Activated T-helper 17 cell treated with anti-CD3 and anti-CD28 coated beads, Interleukin-2, amount 50 U/mL, for 72 hours (primary cell): ENCODE results near the gene KIF5A. TPM values are rescaled to one million over a fixed set of nuclear protein-coding genes. Genes with fewer than 3 reads are reported as not detected.

Source experiments
- ATAC-seq: fragments of 150-1000 bp; cut with Tn5 transposase; replicated peaks from 2 replicates; pipeline ENCODE4 v1.10.0; 2021; ENCODE audit warnings: mild to moderate bottlenecking, moderate library complexity
- H3K27ac Mint-ChIP-seq: one replicate; pipeline ENCODE4 v1.8.0; 2022; ENCODE audit warnings: mixed read lengths
- H3K27me3 Mint-ChIP-seq: one replicate; pipeline ENCODE4 v1.8.0; 2022; ENCODE audit warnings: mixed read lengths
- H3K36me3 Mint-ChIP-seq: one replicate; pipeline ENCODE4 v1.8.0; 2022; ENCODE audit warnings: low read depth, mild to moderate bottlenecking, mixed read lengths
- H3K4me1 Mint-ChIP-seq: one replicate; pipeline ENCODE4 v1.8.0; 2022; ENCODE audit warnings: mixed read lengths
- H3K4me3 Mint-ChIP-seq: one replicate; pipeline ENCODE4 v1.8.0; 2022; ENCODE audit warnings: mild to moderate bottlenecking, mixed read lengths
- H3K9me3 Mint-ChIP-seq: one replicate; pipeline ENCODE4 v1.8.0; 2022; ENCODE audit warnings: mixed read lengths
- total RNA-seq, 2 donors: library from RNA; stranded (reverse); gene quantifications; one replicate each; pipeline ENCODE4 v1.2.3, GENCODE V29; 2022

KIF5A gene
- total RNA-seq, 2 donors from 2014 or later: 2.0 to 3.0 TPM

- Mint-ChIP-seq H3K4me1 (peaks cover 9% of the 10 kb centered on the region), H3K27ac (peak overlapping the region; percentile 43), H3K9me3 (no peaks in the 10 kb centered on the region), H3K4me3 (no peak overlapping the region), H3K36me3 (peaks cover 92% of the 10 kb centered on the region), H3K27me3 (no peaks in the 10 kb centered on the region)
- ATAC-seq: no peak
These were observed 13.3 kb upstream of the KIF5A start for GRCh38 chr12:57536597-57536942.

DNA sequence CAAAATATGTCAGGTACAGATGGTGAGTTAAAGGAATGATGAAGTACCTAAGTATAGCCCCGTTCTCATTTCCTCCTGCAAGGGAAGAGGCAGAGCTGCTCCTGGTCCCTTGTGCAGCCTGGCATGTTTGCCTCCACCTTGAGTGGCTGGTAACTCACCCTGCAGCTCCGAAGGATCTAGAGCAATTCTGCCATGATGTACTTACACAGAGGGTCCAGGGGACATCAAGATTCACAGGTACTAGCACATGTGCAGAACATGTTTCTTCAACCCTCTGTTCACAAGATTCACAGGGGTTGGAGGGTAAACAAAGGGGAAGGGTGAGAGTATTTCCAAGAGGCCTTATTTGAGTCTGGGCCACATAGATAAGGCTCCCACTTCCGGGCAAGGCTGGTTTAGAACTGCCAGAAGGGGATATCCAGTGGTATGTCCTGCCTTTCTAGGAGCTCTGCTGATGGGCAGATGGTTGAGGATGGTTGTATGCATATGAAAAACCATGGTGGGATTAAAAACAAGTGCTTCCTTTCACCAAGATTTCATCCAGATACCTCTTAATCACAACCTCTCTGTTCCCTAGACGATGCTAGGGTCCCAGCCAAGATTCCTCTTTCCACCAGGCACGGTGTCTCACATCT, 10.6 kb upstream of the KIF5A start:
- Mint-ChIP-seq H3K36me3 (peaks cover 77% of the 10 kb centered on the region), H3K9me3 (no peaks in the 10 kb centered on the region), H3K4me3 (no peak overlapping the region), H3K27me3 (no peaks in the 10 kb centered on the region), H3K4me1 (peaks cover 9% of the 10 kb centered on the region), H3K27ac (peak overlapping the region; percentile 47)
- ATAC-seq: no peak

DNA sequence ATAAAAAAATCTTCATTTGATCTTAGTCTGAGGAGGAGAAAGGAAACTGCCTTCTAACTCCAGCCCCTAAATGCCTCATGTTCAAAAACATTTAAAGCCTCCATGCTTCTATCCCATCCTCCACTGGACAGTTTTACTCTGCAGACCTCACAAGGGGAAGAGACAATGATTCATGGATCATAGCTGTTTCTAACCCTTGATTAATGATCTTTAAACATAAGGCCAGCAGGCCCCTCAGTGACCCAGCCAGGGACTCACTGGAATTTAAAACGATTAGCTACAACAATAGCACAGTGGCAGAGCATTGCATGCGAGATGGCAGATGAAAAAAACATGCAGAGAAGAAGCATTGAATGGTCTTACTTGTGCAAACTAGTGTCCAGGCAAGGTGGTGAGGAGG, 8.8 kb upstream of the KIF5A start:
- ATAC-seq: no peak
- H3K9me3 Mint-ChIP-seq: no peaks in the 10 kb centered on the region
- H3K27me3 Mint-ChIP-seq: no peaks in the 10 kb centered on the region
- H3K4me3 Mint-ChIP-seq: no peak overlapping the region
- peaks cover 21% of the 10 kb centered on the region for H3K4me1 Mint-ChIP-seq
- peaks cover 74% of the 10 kb centered on the region for H3K36me3 Mint-ChIP-seq
- no peak overlapping the region for H3K27ac Mint-ChIP-seq

DNA sequence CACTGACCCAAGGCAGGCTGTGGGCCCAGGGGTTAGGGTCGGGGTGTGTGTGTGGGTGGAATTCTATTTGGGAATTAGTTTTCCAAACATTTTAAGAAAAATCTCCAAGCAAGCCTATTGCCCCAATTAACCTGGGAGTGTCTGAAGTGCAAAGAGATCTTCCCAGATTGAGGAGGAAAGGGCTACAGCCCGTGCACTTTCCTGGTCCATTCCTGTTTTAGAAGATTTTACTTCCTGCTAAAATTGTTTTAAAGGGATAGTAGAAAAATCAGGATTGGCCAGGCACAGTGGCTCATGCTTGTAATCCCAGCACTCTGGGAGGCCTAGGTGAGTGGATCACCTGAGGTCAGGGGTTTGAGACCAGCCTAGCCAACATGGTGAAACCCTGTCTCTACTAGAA, 8.1 kb upstream of the KIF5A start:
- no peaks in the 10 kb centered on the region for H3K27me3 Mint-ChIP-seq
- peaks cover 24% of the 10 kb centered on the region for H3K4me1 Mint-ChIP-seq
- H3K36me3 Mint-ChIP-seq: peaks cover 76% of the 10 kb centered on the region
- H3K27ac Mint-ChIP-seq: no peak overlapping the region
- H3K9me3 Mint-ChIP-seq: no peaks in the 10 kb centered on the region
- no peak overlapping the region for H3K4me3 Mint-ChIP-seq
- ATAC-seq: no peak

DNA sequence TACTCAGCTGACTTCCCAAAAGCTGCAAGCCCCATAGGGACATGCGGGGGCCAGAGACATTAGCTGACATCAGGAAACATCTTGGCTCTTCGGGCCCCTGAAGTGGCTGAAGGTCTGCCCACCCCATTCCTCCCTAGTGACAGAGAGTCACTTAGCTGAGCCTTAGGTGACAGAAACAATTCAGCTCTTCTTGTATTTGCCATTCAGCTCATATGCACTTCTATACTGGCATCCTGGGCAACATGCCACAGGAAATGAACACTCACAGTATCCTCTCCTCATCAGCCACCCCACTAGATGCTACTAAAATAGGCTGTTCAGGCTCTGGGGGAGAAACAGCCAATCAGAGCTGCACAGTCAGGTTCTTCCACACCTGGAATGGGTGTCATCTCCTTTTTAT, 6.3 kb upstream of the KIF5A start:
- H3K36me3 Mint-ChIP-seq: peaks cover 58% of the 10 kb centered on the region
- peaks cover 24% of the 10 kb centered on the region for H3K4me1 Mint-ChIP-seq
- H3K4me3 Mint-ChIP-seq: no peak overlapping the region
- H3K9me3 Mint-ChIP-seq: no peaks in the 10 kb centered on the region
- H3K27me3 Mint-ChIP-seq: no peaks in the 10 kb centered on the region
- H3K27ac Mint-ChIP-seq: peak overlapping the region; percentile 32
- ATAC-seq: no peak

GRCh38 chr12:57545809-57546437, 3.9 kb upstream of the KIF5A start:
- peak overlapping the region; percentile 91 for H3K4me3 Mint-ChIP-seq
- peaks cover 29% of the 10 kb centered on the region for H3K4me1 Mint-ChIP-seq
- peaks cover 37% of the 10 kb centered on the region for H3K36me3 Mint-ChIP-seq
- ATAC-seq: peak; percentile 7
- peaks cover 3% of the 10 kb centered on the region for H3K27me3 Mint-ChIP-seq
- peak overlapping the region; percentile 97 for H3K27ac Mint-ChIP-seq
- no peaks in the 10 kb centered on the region for H3K9me3 Mint-ChIP-seq

GRCh38 chr12:57546438-57547287, 3.2 kb upstream of the KIF5A start, which contains the start of gene DCTN2:
Gene DCTN2, minus strand, starts transcription at chr12:57547192. Its CDS starts 129 bp downstream, at chr12:57547063.
- Mint-ChIP-seq H3K4me3 (peak within 1 kb of the TSS; percentile 91), H3K27me3 (peaks cover 3% of the 10 kb centered on the region), H3K4me1 (peaks cover 26% of the 10 kb centered on the region), H3K36me3 (peaks cover 31% of the 10 kb centered on the region), H3K27ac (peak within 1 kb of the TSS; percentile 97), H3K9me3 (no peaks in the 10 kb centered on the region)
- peak; percentile 99 for ATAC-seq

DNA sequence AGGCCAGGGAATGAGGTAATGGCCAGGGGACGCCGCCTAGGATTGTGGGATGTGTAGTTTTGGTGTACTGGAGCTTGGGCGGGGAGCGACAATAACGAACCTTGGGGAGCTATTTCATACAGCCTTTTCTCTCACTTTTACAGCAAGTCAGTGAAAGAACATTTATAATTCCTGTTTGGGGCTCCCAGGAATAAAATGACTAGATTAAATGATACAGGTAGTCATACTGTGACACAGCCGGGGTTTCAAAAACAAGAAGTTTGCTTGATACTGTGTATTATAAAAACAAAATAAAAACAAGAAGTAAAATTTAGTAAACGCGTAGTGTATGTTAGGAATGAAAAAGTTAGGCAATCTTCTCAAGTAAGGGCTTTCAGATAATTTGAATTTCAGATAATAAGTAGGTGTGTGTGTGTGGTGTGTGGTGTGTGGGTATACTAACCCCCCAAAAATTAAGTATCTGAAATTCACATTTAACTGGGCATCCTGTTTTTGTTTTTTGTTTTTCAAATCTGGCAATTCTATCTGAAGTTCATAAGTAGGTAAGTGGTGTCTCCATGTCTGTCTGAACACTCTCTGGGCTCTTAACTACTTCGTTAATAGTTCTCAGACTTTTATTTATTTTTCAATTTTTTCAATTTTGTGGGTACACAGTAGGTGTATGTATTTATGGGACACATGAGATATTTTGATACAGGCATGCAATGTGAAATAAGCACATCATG, 2.4 kb upstream of the KIF5A start:
- ATAC-seq: no peak
- no peaks in the 10 kb centered on the region for H3K9me3 Mint-ChIP-seq
- H3K4me1 Mint-ChIP-seq: peaks cover 26% of the 10 kb centered on the region
- H3K27ac Mint-ChIP-seq: peak overlapping the region; percentile 97
- peaks cover 26% of the 10 kb centered on the region for H3K36me3 Mint-ChIP-seq
- peaks cover 3% of the 10 kb centered on the region for H3K27me3 Mint-ChIP-seq
- peak overlapping the region; percentile 91 for H3K4me3 Mint-ChIP-seq

DNA sequence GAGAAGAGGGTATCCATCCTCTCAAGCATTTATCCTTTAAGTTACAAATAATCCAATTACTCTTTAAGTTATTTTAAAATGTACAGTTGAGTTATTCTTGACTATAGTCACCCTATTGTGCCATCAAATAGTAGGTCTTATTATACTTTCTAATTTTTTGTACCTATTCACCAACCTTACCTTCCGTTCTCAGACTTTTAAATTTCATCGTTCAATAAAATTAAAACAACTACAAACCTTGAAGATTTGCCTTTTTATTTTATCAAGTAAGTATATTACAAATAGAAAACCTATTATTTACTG, 1.9 kb upstream of the KIF5A start:
- Mint-ChIP-seq H3K4me1 (peaks cover 26% of the 10 kb centered on the region), H3K27me3 (peaks cover 3% of the 10 kb centered on the region), H3K36me3 (peaks cover 21% of the 10 kb centered on the region), H3K9me3 (no peaks in the 10 kb centered on the region), H3K4me3 (peak overlapping the region; percentile 91), H3K27ac (peak overlapping the region; percentile 97)
- ATAC-seq: no peak

DNA sequence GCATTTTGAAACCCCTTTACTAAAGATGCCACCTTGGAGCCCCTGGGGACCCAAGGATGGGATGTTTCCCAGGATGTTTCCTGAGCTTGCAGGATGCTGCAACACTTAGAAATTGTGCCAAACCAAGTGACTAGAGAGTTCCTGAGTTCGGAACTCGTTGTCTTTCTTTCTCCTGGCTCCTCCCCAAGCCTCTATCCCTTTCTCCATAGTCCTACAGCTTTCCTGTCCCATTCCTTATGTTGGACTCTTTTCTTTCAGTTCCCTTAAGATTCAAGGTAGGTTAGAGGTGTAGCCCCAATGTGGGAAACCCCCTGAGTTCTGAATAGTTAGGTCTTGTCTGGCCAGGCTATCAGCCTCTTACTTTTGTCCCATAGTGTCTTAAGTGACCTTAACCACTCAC, 1.4 kb upstream of the KIF5A start:
- ATAC-seq: no peak
- no peak overlapping the region for H3K27ac Mint-ChIP-seq
- H3K9me3 Mint-ChIP-seq: no peaks in the 10 kb centered on the region
- peaks cover 20% of the 10 kb centered on the region for H3K36me3 Mint-ChIP-seq
- H3K4me1 Mint-ChIP-seq: peaks cover 26% of the 10 kb centered on the region
- peaks cover 3% of the 10 kb centered on the region for H3K27me3 Mint-ChIP-seq
- peak overlapping the region; percentile 72 for H3K4me3 Mint-ChIP-seq

GRCh38 chr12:57549203-57549908, 488 bp upstream of the KIF5A start:
- Mint-ChIP-seq H3K9me3 (no peaks in the 10 kb centered on the region), H3K4me3 (peak overlapping the region; percentile 72), H3K27me3 (peaks cover 3% of the 10 kb centered on the region), H3K36me3 (peaks cover 20% of the 10 kb centered on the region), H3K4me1 (peaks cover 26% of the 10 kb centered on the region), H3K27ac (peak overlapping the region; percentile 49)
- ATAC-seq: peak; percentile 2

GRCh38 chr12:57550641-57551549, 1.1 kb downstream of the KIF5A start:
- Mint-ChIP-seq H3K4me1 (peaks cover 15% of the 10 kb centered on the region), H3K36me3 (peaks cover 6% of the 10 kb centered on the region), H3K27ac (no peak overlapping the region), H3K9me3 (no peaks in the 10 kb centered on the region), H3K4me3 (peak overlapping the region; percentile 72), H3K27me3 (peaks cover 3% of the 10 kb centered on the region)
- ATAC-seq: no peak

GRCh38 chr12:57551637-57552305, 1.9 kb downstream of the KIF5A start:
- Mint-ChIP-seq H3K27ac (no peak overlapping the region), H3K4me3 (no peak overlapping the region), H3K27me3 (peaks cover 3% of the 10 kb centered on the region), H3K4me1 (peaks cover 11% of the 10 kb centered on the region), H3K9me3 (no peaks in the 10 kb centered on the region), H3K36me3 (no peaks in the 10 kb centered on the region)
- no peak for ATAC-seq
